Measurements from ENCODE around the gene H6PD. TPM values are rescaled to one million over a fixed set of nuclear protein-coding genes. Genes with fewer than 3 reads are reported as not detected.

Gene H6PD
- total and polyA plus RNA-seq, 7 donors = 5.8 to 56.8 (median 23.4) TPM

DNA sequence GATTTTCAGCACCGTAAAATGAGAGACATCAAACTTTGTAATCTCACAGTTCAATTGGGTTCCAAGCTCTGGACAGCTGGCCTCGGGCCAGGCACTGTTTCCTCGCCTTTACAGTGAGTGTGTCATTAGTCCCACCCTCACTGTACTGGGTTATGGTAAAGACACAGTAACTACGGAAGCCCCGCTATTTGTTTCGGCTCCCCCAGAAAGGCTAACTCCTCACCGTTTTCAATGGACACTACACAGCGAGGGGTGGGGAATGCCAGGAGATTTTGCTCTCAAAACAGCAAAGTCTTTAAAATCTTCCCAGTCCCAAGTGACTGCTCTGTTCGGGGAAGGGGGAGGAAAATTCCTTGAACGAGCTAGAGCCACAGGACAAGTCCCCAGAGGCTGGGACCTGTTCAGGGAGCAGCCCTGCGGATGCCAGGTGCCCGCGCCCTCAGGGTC lies 57.4 kb downstream of the H6PD start:
- Histone ChIP-seq H3K9me3 (peaks cover 19% of the 10 kb centered on the region), H3K27me3 (ENCODE audit: insufficient read depth in 3 of 3, low read length in 2 of 3) (no peaks in the 10 kb centered on the region), H3K4me3 (peak overlapping the region; percentile 93), H3K27ac (peak overlapping the region; percentile 86), H3K4me1 (peaks cover 34% of the 10 kb centered on the region), H3K36me3 (ENCODE audit: insufficient read depth in 1 of 2, low read depth in 1 of 2) (no peaks in the 10 kb centered on the region)
- intact Hi-C loops (cut with DNase I) = loop anchor here in 1 of 2 donors (5.0 kb wide), 1 partner anchor 285 kb away; no protein-coding TSS in a partner anchor
- ATAC-seq (peak in 1 of 4 donors; percentile 0), DNase-seq (peak; percentile 72 to 80)
- TF ChIP-seq, protein P1, sequence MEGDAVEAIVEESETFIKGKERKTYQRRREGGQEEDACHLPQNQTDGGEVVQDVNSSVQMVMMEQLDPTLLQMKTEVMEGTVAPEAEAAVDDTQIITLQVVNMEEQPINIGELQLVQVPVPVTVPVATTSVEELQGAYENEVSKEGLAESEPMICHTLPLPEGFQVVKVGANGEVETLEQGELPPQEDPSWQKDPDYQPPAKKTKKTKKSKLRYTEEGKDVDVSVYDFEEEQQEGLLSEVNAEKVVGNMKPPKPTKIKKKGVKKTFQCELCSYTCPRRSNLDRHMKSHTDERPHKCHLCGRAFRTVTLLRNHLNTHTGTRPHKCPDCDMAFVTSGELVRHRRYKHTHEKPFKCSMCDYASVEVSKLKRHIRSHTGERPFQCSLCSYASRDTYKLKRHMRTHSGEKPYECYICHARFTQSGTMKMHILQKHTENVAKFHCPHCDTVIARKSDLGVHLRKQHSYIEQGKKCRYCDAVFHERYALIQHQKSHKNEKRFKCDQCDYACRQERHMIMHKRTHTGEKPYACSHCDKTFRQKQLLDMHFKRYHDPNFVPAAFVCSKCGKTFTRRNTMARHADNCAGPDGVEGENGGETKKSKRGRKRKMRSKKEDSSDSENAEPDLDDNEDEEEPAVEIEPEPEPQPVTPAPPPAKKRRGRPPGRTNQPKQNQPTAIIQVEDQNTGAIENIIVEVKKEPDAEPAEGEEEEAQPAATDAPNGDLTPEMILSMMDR (IDR thresholded peaks at IDR 0.05) = no peak
- WGBS, 3 donors = 25 to 39% (median 35%) methylated on average over 13 of the region's 13 CpGs

- Histone ChIP-seq H3K27ac (peak within 1 kb of the TSS; percentile 86), H3K27me3 (ENCODE audit: insufficient read depth in 3 of 3, low read length in 2 of 3) (no peaks in the 10 kb centered on the region), H3K9me3 (peaks cover 14% of the 10 kb centered on the region), H3K4me1 (peaks cover 41% of the 10 kb centered on the region), H3K36me3 (ENCODE audit: insufficient read depth in 1 of 2, low read depth in 1 of 2) (no peaks in the 10 kb centered on the region), H3K4me3 (peak within 1 kb of the TSS; percentile 93)
- ATAC-seq (peak; percentile 38 to 64 (median 57)), DNase-seq (peak; percentile 77 to 86)
- 3 to 18% (median 8%) methylated on average over 38 to 117 of the region's 119 CpGs for WGBS, 3 donors
- TF ChIP-seq, protein P1 (IDR thresholded peaks at IDR 0.05) = no peak
- intact Hi-C loops (cut with DNase I) = loop anchor here in 1 of 2 donors (5.0 kb wide), 1 partner anchor 285 kb away; no protein-coding TSS in a partner anchor
Measured at GRCh38 chr1:9292361-9293240, 58.0 kb downstream of the H6PD start, which contains the start of gene SPSB1. Gene SPSB1 (plus strand): TSS chr1:9292894. CDS start chr1:9355892, 62,998 bp downstream.

GRCh38 chr1:9293241-9293532 lies 58.6 kb downstream of the H6PD start:
- H3K4me1 ChIP-seq = peaks cover 46% of the 10 kb centered on the region
- intact Hi-C loops (cut with DNase I) = loop anchor here in 1 of 2 donors (5.0 kb wide), 1 partner anchor 284 kb away; no protein-coding TSS in a partner anchor

DNA sequence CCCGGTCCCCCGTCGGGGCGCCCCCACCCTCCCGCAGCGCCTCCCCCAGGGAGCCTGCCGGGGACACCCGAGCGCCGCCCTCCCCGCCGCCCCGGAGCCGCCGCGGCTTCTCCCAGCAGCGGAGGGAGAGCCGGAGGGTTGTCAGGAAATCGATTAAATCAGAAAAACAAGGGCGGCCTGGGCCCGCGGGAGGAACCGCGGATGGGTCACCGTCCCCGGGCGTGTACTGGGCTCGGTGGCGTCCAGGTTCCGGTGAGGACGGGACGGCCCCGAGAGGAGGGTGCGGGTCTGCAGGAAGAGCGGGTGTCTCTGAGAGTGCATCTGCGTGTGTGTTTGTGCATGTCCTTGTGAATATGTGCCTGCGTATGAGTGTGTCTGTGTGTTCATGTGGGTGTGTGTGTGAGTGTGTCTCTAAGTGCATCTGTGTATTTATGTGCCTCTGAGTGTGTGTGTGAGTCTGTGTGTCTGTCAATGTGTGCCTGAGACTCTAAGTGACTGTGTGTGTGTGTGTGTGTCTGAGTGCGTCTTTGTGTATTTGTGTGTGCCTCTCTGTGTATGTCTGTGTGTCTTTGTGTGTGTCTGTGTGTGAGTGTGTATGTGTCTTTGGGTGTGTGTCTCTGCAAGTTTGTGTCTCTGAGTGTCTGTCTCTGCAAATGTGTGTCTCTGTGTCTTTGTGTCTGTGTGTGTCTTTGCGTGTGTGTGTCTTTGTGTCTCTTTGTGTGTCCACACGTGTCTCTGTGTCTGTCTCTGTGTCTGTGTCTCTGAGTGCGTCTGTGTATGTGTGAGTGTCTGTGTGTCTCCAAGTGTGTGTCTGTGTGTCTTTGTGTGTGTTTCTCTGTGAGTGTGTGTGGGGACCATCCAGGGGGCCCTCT lies 59.2 kb downstream of the H6PD start:
- H3K27ac ChIP-seq = peak overlapping the region; percentile 86
- peaks cover 46% of the 10 kb centered on the region for H3K4me1 ChIP-seq
- peak in 1 of 2 donors; percentile 75 for DNase-seq
- H3K4me3 ChIP-seq = peak overlapping the region; percentile 93
- intact Hi-C loops (cut with DNase I) = loop anchor here in 1 of 2 donors (5.0 kb wide), 1 partner anchor 284 kb away; no protein-coding TSS in a partner anchor
- H3K9me3 ChIP-seq = peaks cover 2% of the 10 kb centered on the region
- no peaks in the 10 kb centered on the region for H3K36me3 ChIP-seq (ENCODE audit: insufficient read depth in 1 of 2, low read depth in 1 of 2)
- WGBS, 3 donors = 7 to 14% (median 8%) methylated on average over 32 to 41 of the region's 41 CpGs
- no peaks in the 10 kb centered on the region for H3K27me3 ChIP-seq (ENCODE audit: insufficient read depth in 3 of 3, low read length in 2 of 3)
- TF ChIP-seq, protein P1 (IDR thresholded peaks at IDR 0.05) = no peak
- ATAC-seq = peak in 1 of 4 donors; percentile 31

More at GRCh38 chr1:9293241-9293532, 58.6 kb downstream of the H6PD start:
- Histone ChIP-seq H3K27ac (peak overlapping the region; percentile 86), H3K36me3 (ENCODE audit: insufficient read depth in 1 of 2, low read depth in 1 of 2) (no peaks in the 10 kb centered on the region), H3K4me3 (peak overlapping the region; percentile 93), H3K9me3 (peaks cover 8% of the 10 kb centered on the region), H3K27me3 (ENCODE audit: insufficient read depth in 3 of 3, low read length in 2 of 3) (no peaks in the 10 kb centered on the region)
- WGBS, 3 donors = 0 to 1% (median 0%) methylated on average over 10 to 42 of the region's 43 CpGs
- no peak for ATAC-seq
- TF ChIP-seq, protein P1 (IDR thresholded peaks at IDR 0.05) = no peak
- no peak for DNase-seq
